Hypothalamus (tissue), 51 donors: Measurements from ENCODE around the gene CD109.
A peak's percentile ranks its signal among the peaks of the same experiment; 100 is the strongest.
"Not testable (repeated sequence)": the region's sequence is repeated elsewhere in the genome, so short reads cannot be mapped to it uniquely, and the experiment has no call there.

Source experiments
- DNase-seq, 51 donors: peaks; one replicate each; lab custom pipeline; 2025; lab: John Stamatoyannopoulos, UW

CD109 gene

GRCh38 chr6:73774311-73774774 lies 78.3 kb downstream of the CD109 start:
- no peak for DNase-seq

- no peak for DNase-seq
These were observed 83.9 kb downstream of the CD109 start for GRCh38 chr6:73779943-73780342.

GRCh38 chr6:73782911-73783310 lies 86.9 kb downstream of the CD109 start:
- DNase-seq, result no peak

- DNase-seq, result no peak
These were observed 88.9 kb downstream of the CD109 start for GRCh38 chr6:73784726-73785505.

DNA sequence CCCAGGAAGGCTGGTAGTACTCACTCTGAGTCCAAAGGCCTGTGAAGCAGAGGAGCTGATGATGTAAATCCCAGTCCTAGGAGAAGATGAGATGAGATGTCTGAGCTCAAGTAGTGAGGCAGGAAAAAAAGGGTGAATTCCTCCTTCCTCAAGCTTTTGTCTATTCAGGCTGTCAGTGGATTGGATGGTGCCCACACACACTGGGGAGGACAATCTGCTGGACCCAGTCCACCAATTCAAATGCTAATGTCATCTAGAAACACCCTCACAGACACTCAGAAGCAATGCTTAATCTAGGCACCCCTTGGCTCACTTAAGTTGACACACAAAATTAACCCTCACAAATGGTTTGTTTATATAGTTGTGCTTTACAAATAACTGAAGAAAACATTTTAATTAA lies 94.6 kb downstream of the CD109 start:
- DNase-seq, result no peak

DNA sequence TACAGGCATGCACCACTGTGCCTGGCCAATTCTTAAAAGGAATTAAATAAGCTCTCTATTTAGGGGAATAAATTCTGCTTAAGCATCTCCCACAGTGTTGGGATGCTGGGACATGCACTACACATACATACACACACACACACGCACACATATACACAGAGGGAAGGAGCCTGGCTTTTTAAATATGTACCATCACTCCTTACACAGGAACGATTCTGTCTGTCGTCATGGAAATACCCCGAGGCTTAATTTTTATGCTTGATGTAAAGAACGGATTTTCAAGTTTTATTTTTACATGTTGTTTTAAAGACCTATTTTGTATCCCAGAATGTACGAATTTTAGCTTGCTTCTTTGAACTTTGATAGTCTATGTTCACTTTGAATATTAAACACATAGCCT lies 95.3 kb downstream of the CD109 start:
- DNase-seq, result no peak

GRCh38 chr6:73792738-73793137 lies 96.7 kb downstream of the CD109 start:
- no peak for DNase-seq

- no peak for DNase-seq
These were observed 100.9 kb downstream of the CD109 start for GRCh38 chr6:73796881-73797280.

GRCh38 chr6:73797861-73798260 lies 101.9 kb downstream of the CD109 start:
- no peak for DNase-seq

DNA sequence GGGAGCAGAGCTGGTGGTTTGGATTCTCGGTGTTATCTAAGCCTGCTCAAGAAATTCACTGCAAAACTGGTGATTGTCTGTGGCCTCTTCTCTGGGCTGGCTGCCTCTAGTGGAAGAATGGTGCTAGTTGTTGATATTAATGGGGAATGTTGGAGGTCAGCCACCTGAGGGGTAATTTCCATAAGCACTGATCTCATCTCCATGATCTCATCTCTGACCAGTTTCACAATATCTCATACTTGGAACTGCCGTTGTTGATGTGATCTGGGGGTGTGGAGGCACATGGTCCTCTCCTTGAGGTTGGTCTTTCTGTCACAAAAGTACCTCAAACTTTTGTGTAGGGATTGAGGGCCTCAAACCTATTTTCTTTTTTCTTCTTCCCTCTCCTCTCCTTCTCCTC lies 102.6 kb downstream of the CD109 start:
- DNase-seq, result peak in 7 of 51 donors; percentile 2 to 33 (median 10)

DNA sequence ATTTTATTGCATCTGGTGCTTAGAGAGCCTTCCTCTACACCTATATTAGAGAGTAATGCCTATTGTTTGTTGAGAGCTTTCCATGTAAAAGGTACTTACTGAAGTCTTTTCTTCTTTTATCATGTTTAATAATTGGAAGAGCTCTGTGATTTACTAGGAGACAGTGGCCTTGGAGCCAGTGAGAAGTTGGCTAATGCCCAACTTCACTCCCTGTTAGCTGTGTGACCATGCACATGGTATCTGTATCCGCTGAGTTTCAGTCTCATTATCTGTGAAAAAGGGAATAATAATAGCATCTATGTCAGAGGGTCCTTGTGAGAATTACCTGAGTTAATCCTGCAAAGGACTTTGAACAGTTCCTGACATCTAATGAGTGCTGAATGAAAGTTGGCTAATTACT lies 105.0 kb downstream of the CD109 start:
- DNase-seq, result no peak

GRCh38 chr6:73801652-73802268 lies 105.8 kb downstream of the CD109 start:
- DNase-seq, result no peak

DNA sequence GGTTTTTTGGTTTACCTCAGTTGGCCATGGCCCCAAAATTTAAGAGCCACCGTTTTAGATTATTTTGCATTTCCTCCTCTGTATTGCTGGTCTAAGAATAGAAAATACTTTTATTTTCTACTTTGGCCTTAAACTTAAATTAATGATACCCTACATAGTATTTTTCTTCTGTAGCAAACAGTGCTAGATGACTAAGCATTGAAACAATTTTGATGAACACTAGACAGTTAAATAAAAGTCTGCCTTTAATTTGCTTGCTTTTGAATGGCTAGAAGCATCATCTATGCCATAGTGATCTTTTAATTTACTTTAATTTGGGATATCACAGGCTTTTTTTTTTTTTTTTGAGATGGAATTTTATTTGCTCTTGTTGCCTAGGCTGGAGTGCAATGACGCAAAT lies 106.4 kb downstream of the CD109 start:
- DNase-seq, result no peak

GRCh38 chr6:73803562-73804241 lies 107.7 kb downstream of the CD109 start:
- DNase-seq, result peak in 7 of 51 donors; percentile 1 to 39 (median 5)

DNA sequence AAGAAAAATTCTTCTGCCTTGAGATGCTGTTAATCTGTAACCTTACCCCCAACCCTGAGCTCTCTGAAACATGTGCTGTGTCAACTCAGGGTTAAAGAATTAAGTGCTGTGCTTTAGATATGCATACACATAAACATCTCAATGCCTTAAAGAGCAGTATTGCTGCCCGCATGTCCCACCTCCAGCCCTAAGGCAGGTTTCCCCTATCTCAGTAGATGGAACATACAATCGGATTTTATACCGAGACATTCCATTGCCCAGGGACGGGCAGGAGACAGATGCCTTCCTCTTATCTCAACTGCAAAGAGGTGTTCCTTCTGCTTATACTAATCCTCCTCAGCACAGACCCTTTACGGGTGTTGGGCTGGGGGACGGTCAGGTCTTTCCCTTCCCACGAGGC lies 109.2 kb downstream of the CD109 start:
- DNase-seq, result not testable (repeated sequence)

- not testable (repeated sequence) for DNase-seq
These were observed 110.0 kb downstream of the CD109 start for GRCh38 chr6:73805982-73806381.

- DNase-seq, result no peak
These were observed 115.7 kb downstream of the CD109 start for GRCh38 chr6:73811706-73812105.

GRCh38 chr6:73817253-73817652 lies 121.2 kb downstream of the CD109 start:
- DNase-seq, result no peak

DNA sequence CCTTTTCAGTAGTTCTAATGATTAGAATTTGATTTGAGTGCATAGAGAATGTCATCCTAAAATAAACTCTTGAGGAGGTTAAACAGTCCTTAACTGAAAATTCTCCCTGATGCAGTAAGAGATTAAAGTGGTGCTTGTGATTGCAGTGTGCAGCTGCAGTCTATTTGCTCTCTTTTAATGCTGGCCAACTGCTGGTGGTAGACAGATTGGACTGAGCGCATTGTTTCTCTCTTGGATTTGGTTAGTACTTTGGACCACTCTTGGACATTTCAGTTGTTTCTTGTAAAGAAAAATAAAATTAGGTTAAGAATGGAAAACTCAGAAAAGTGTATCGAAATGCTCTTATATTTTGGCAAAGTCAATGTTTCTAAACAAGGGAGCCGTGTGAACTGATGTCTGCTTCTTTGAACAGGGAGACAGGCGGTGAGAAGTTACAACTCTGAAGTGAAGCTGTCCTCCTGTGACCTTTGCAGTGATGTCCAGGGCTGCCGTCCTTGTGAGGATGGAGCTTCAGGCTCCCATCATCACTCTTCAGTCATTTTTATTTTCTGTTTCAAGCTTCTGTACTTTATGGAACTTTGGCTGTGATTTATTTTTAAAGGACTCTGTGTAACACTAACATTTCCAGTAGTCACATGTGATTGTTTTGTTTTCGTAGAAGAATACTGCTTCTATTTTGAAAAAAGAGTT lies 127.2 kb downstream of the CD109 start:
- peak in 2 of 51 donors; percentile 1 to 4 for DNase-seq

DNA sequence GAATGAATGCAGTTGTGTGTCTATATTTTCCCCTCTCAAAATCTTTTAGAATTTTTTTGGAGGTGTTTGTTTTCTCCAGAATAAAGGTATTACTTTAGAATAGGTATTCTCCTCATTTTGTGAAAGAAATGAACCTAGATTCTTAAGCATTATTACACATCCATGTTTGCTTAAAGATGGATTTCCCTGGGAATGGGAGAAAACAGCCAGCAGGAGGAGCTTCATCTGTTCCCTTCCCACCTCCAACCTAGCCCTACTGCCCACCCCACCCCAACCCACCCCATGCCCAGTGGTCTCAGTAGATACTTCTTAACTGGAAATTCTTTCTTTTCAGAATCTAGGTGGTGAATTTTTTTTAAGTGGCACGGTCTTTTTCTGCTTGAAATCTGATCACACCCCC lies 127.8 kb downstream of the CD109 start:
- no peak for DNase-seq

GRCh38 chr6:73826571-73826970 lies 130.6 kb downstream of the CD109 start:
- no peak for DNase-seq
